NK-92 (cell line): ENCODE results near the gene LRRN1.
"Not testable (repeated sequence)": the region's sequence is repeated elsewhere in the genome, so short reads cannot be mapped to it uniquely, and the experiment has no call there.

ENCODE experiments used
- DNase-seq: peaks from one replicate; lab custom pipeline; 2025; ENCODE audit not compliant: unreplicated experiment; lab: John Stamatoyannopoulos, UW

The LRRN1 gene

DNA sequence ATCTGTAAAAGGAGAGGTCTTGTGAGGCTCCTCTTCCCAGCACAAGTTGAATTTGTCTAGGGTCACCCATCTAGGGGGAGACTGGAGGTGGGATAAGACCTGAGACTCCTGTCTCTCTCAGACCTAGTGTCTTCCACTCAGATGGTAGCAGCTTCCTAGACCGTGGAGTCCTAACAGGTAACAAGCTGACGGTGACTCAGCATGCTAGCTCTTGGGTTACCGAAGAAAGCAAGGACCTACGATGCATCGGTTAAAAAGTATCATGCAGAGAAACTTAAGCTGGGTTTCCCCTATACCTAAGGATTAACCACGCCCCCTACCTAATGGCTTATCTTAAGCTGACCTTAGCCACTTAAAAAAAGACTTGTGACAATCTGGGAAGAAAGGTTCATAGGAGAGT is 7.6 kb downstream of the LRRN1 start:
- no peak for DNase-seq

DNA sequence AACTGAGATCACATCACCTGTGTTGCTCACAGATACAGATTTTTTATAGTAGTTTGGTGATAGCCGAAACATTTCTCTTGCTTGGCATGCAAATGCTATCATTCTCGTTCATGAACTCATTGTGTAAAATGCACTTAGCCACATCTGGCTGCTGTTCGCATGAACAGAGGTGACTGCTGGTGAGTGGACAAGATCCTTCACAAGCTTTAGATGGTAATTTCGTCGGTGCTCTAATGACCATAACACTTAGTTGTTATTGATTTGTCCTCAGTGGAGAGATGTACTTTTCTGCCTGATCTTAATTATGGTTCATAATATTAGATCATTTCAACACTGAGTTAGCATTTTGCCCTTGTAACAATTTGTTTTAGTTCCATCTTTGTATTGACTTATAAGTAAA is 13.8 kb downstream of the LRRN1 start:
- no peak for DNase-seq

DNA sequence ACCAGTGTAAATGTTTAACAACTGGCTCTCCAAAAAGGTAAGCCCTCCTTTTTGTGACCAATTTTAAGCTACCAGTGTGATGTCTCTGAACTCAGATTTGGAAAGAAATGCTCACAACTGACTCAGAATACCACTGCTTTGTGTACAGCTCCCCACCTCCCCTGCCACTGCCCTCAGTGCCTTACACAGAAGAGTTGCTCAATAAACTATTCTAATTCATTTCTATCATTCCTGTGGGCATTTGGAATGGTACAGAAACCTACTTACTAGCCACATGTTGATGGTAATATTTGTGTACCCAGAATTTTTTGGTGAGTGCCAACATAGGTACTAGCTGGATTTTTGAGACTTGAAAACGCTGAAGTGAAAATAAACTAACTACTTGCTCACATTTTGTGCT is 16.0 kb downstream of the LRRN1 start:
- no peak for DNase-seq

GRCh38 chr3:3816034-3816433 is 16.8 kb downstream of the LRRN1 start:
- DNase-seq = no peak

DNA sequence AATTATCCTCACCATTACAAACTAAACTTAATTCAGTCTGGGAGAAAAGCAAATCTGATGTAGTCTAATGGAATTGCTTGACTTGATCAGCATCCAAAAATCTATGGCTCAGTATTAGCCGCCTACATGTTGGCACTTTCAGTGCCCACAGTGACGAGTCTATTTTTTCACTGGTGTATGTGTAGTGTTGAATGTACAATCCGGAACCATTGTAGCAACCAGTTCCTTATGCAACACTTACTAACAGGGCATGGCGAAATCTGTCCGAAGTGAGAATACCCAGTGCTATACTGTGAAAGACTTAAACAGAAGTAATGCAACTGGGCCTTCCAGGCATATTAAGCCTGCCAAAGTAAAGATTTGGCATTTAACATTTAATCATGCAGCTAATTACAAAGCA is 18.6 kb downstream of the LRRN1 start:
- DNase-seq = no peak

DNA sequence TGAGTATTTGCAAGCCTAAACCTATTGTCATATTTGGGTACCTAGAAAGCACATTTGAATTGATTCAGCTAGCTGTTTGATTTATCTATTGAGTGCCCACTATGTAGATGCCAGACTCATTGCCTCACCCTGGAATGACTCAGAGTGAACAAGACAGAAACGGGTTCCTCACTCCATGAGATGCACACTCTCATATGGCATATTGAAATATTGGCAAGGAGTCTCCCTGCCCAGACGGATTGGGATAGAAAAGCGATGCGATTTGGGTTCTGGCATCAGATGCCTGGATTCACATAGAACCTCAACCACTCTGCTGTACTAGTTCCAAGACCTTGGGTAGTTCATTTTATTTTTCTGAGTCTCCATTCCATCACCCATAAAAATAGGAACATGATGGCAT is 22.5 kb downstream of the LRRN1 start:
- no peak for DNase-seq

DNA sequence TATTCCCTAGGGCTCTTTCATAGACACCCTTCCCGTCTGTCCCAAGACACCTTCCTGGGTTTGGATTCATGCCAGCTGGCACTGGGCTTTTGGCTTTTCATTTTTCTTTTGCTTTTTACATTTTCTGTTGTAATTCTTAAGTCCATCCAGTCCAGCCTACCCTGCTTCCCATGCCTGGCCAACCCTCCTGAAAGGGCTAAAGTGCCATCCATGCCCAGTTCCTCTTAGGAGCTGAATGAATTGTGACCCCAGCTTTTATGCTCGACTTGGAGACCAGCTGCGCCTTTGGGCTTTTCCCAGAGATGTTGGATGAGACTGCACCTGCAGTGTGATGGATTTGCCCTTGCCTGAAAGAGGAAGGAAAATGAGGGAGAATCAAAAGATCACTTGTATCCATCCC is 25.8 kb downstream of the LRRN1 start:
- DNase-seq = no peak

DNA sequence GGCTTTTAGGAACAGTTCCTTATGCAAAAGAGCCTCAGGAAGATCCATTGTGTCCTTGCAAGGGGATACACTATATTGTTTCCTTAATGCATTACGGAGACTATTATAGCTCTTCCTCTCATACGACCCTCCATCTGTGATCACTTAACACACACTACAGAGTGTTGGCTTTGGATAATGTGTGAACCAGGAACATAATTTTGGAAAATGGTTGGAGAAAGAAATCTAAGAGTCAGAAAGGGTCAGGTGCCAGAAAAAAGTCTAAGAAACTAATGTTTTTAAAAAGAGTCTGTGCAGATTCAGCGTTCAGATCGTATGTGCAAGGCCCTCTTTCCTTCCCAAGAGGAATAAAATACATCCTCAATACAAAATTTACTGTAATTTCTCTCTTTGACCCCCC is 27.3 kb downstream of the LRRN1 start:
- DNase-seq = no peak

- DNase-seq = no peak
Measured at GRCh38 chr3:3827111-3827510, 27.9 kb downstream of the LRRN1 start.

GRCh38 chr3:3828417-3828816 is 29.2 kb downstream of the LRRN1 start:
- not testable (repeated sequence) for DNase-seq

- no peak for DNase-seq
Measured at GRCh38 chr3:3836845-3837244, 37.6 kb downstream of the LRRN1 start.

- DNase-seq = no peak
Measured at GRCh38 chr3:3842356-3842755, 43.1 kb downstream of the LRRN1 start.

DNA sequence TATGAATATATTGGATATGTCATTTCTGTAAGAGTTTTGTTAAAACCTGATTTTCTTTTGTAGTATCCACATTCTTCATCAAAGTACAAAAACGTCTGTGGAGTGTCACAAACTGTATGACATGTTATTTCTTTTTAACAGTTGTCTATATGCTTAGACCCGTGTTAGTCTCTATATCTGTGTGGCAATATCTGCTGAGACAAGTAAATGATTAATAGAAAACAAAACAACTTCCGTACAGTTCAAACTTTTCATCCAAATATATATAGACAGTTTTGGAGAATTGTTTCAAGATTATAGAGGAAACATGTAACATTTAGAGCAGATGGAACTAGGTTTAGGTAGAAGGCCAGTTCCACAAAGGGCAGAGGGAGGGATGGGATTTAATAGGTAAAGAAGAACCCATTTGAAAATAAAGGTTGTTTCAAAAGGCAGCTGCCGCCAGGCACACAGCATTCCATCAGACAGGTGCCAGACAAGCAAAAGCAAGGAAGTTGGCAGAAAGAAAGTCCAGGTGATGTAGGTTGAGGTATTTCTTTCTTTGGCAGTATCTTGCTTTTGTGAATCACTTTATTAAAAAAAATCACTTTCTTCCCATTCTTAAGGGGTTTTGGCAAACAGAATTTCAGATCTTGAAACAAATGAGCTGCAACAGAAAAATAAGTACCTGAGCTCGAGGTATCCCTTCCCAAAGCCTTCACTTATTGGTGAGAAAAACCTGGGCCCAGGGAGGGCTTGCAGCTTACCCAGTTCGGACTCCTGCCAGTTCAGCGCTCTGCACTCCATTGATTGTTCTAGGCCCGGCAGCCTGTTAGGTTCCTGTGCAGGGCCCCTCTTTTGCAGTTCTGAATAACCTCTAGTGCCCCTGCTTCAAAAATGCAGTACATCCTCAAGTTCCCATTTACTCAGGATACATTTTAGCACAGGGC is 49.0 kb downstream of the LRRN1 start:
- DNase-seq = no peak

GRCh38 chr3:3848923-3849275 is 49.7 kb downstream of the LRRN1 start:
- no peak for DNase-seq

GRCh38 chr3:3851621-3852323 is 52.5 kb downstream of the LRRN1 start:
- no peak for DNase-seq

GRCh38 chr3:3853544-3853943 is 54.3 kb downstream of the LRRN1 start:
- DNase-seq = no peak

- DNase-seq = no peak
Measured at GRCh38 chr3:3855056-3855455, 55.8 kb downstream of the LRRN1 start.

GRCh38 chr3:3860235-3860634 is 61.0 kb downstream of the LRRN1 start:
- DNase-seq = no peak

- no peak for DNase-seq
Measured at GRCh38 chr3:3862534-3862933, 63.3 kb downstream of the LRRN1 start.

GRCh38 chr3:3875491-3875890 is 76.3 kb downstream of the LRRN1 start:
- no peak for DNase-seq

DNA sequence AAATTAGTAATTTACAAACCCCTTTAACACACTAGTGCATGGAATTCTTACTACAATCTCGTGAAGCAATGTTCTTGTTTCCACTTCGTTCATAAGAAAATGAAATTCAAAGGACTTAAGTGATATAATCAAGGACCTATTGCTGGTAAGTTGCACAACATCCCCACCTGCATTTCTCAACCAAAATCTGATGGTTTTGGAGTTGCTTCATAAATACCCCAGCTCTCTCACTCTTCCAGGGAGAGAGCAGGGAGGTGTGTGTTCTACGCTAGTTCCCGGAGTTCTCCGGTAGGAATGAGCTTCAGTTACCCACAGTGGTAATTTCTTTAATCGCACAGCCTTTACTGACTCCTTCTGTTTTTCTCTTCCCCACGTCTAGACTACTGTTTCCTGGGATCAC is 81.8 kb downstream of the LRRN1 start:
- no peak for DNase-seq

- not testable (repeated sequence) for DNase-seq
Measured at GRCh38 chr3:3887311-3887710, 88.1 kb downstream of the LRRN1 start.
